CD4-positive, alpha-beta memory T cell (primary cell): ENCODE results near the gene DLG5. TPM values are rescaled to one million over a fixed set of nuclear protein-coding genes. Genes with fewer than 3 reads are reported as not detected.

Experiments
- CTCF ChIA-PET: fragments of 350-600 bp; sonication (Branson Sonifier 250); formaldehyde crosslinking; loops from one replicate; lab custom pipeline; 2021; ENCODE audit warnings: inconsistent platforms; ENCODE audit not compliant: partially characterized antibody; lab: Charles Lee
- POLR2A ChIA-PET: fragments of 350-600 bp; sonication (Branson Sonifier 250); formaldehyde crosslinking; loops from one replicate; lab custom pipeline; 2021; ENCODE audit not compliant: partially characterized antibody; lab: Charles Lee
- DNase-seq, 5 donors: peaks; one replicate each; pipeline versions ENCODE4 v3.0.0 to v3.0.0-alpha.2; 2020 to 2022; ENCODE audit warnings: mixed read lengths in 1 of 5
- H3K27ac ChIP-seq: one replicate; pipeline ENCODE4 v1.7.0; 2013; ENCODE audit warnings: low read depth, low read length
- H3K27me3 ChIP-seq: 2 replicates; pipeline ENCODE4 v1.7.0; 2013; ENCODE audit warnings: mild to moderate bottlenecking, low read length, moderate library complexity; ENCODE audit not compliant: insufficient read depth
- H3K36me3 ChIP-seq: 2 replicates; pipeline ENCODE4 v1.7.0; 2013; ENCODE audit warnings: mild to moderate bottlenecking, low read length, moderate library complexity; ENCODE audit not compliant: insufficient read depth
- H3K4me1 ChIP-seq: 2 replicates; pipeline ENCODE4 v1.7.0; 2013; ENCODE audit warnings: mild to moderate bottlenecking, low read length, moderate library complexity; ENCODE audit not compliant: insufficient read depth
- H3K4me3 ChIP-seq, 2 donors: one replicate each; pipeline ENCODE4 v1.7.0; 2013; ENCODE audit warnings: low read length in 2 of 2, mild to moderate bottlenecking in 1 of 2
- H3K9me3 ChIP-seq, 2 donors: one replicate each; pipeline ENCODE4 v1.7.0; 2013; ENCODE audit warnings: low read length in 2 of 2, control low read depth in 1 of 2; ENCODE audit not compliant: control insufficient read depth in 1 of 2
- H3K27ac Mint-ChIP-seq, 7 donors: one replicate each; pipeline ENCODE4 v1.8.0; 2020 to 2021; ENCODE audit warnings: mixed read lengths in 7 of 7, mild to moderate bottlenecking in 6 of 7, inconsistent platforms in 3 of 7, moderate library complexity in 3 of 7
- H3K27me3 Mint-ChIP-seq, 2 donors: one replicate each; pipeline ENCODE4 v1.8.0; 2020 to 2021; ENCODE audit warnings: mixed read lengths in 2 of 2
- H3K36me3 Mint-ChIP-seq, 2 donors: one replicate each; pipeline ENCODE4 v1.8.0; 2020 to 2021; ENCODE audit warnings: mixed read lengths in 2 of 2, inconsistent platforms in 1 of 2, mild to moderate bottlenecking in 1 of 2
- H3K4me1 Mint-ChIP-seq, 4 donors: one replicate each; pipeline ENCODE4 v1.8.0; 2020 to 2021; ENCODE audit warnings: mixed read lengths in 4 of 4, mild to moderate bottlenecking in 1 of 4
- H3K4me3 Mint-ChIP-seq, 8 donors: one replicate each; pipeline ENCODE4 v1.8.0; 2020 to 2021; ENCODE audit warnings: mixed read lengths in 8 of 8, mild to moderate bottlenecking in 7 of 8, moderate library complexity in 6 of 8, inconsistent platforms in 3 of 8
- H3K9me3 Mint-ChIP-seq, 8 donors: one replicate each; pipeline ENCODE4 v1.8.0; 2020 to 2021; ENCODE audit warnings: mixed read lengths in 8 of 8, mild to moderate bottlenecking in 5 of 8, inconsistent platforms in 3 of 8, moderate library complexity in 1 of 8
- intact Hi-C: fragments of 100-400 bp; cut with micrococcal nuclease; formaldehyde crosslinking; loops from one replicate; pipeline ENCODE4 v1.15.1; 2023
- polyA plus RNA-seq, 2 donors: library from polyadenylated mRNA; unstranded; fragments of 300-500 nt; fragmentation: Illumina TruSeq; gene quantifications; one replicate each; pipeline ENCODE4 v1.2.3, GENCODE V29; 2021
- total RNA-seq, 2 experiments: library from RNA; stranded (reverse); gene quantifications; one replicate each; pipeline ENCODE4 v1.2.3, GENCODE V29; 2021

DLG5 gene
- total and polyA plus RNA-seq, 4 experiments from 2014 or later: 0.13 to 3.2 (median 2.7) TPM; not detected in 1

DNA sequence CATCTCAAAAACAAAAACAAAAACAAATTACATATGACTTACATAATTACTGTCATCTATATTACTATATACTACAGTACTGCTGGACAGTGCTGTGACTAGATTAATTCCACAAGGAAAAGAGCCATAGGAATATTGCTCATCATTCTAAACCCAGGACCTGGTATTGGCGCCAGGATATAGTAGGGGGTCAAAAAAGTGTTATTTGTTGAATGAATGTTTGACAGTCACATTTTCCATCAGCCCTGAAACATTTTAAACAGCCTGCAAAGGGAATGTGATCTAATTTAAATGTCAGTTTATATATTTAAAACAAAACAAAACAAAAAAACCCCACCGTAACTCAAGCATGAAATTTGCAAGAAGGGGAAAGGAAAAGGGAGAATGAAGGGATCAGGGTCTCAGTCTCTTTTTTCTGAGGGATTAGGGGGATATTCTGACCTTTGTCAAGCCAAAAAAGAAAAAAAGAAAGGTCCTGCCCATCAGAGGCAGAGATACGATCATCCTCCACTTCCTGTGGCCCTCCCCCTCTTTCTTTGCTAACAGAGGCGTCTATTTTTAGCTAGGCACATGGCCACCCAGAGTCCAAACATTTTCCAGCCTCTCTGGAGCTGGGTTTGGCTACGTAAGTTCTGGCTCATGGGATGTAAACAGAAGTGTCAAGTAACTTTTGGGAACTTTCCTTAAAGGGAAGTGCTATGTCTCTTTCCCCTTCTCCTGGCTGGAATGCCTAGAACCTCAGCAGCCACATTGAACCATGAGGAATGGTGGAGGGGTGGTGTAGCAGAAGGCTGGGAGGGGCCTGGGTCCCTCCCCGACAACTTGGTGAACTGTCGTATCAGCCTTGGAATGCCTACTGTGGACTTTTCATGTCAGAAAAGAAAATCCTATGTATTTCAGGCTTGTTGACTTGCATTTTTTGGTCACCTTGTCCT lies 44.6 kb upstream of the DLG5 start:
- Histone ChIP-seq H3K4me3 (no peak overlapping the region), H3K27me3 (no peaks in the 10 kb centered on the region), H3K27ac (no peak overlapping the region), H3K36me3 (no peaks in the 10 kb centered on the region), H3K9me3 (no peaks in the 10 kb centered on the region), H3K4me1 (peaks cover 9% of the 10 kb centered on the region)
- ChIA-PET POLR2A (no interaction called here), CTCF (no interaction called here)
- H3K27me3 Mint-ChIP-seq: no peaks in the 10 kb centered on the region
- H3K9me3 Mint-ChIP-seq: no peaks in the 10 kb centered on the region
- no peak for DNase-seq
- peaks cover 8 to 9% of the 10 kb centered on the region in 2 donors for H3K36me3 Mint-ChIP-seq
- H3K4me3 Mint-ChIP-seq: peak overlapping the region in 1 of 8 donors; percentile 46
- intact Hi-C loops: no loop called here
- peak overlapping the region in 4 of 7 donors; percentile 6 to 66 (median 48) for H3K27ac Mint-ChIP-seq
- peaks cover 6 to 15% (median 11%) of the 10 kb centered on the region in 4 donors for H3K4me1 Mint-ChIP-seq

- ChIA-PET CTCF (no interaction called here), POLR2A (no interaction called here)
- H3K4me1 ChIP-seq: peaks cover 9% of the 10 kb centered on the region
- Mint-ChIP-seq H3K27ac (no peak overlapping the region), H3K9me3 (peaks cover 0 to 3% (median 0%) of the 10 kb centered on the region in 8 donors), H3K4me3 (no peak overlapping the region), H3K4me1 (peaks cover 6 to 15% (median 10%) of the 10 kb centered on the region in 4 donors), H3K27me3 (peaks cover 0 to 4% of the 10 kb centered on the region in 2 donors), H3K36me3 (peaks cover 0 to 2% of the 10 kb centered on the region in 2 donors)
- no peaks in the 10 kb centered on the region for H3K27me3 ChIP-seq
- no peak for DNase-seq
- H3K36me3 ChIP-seq: no peaks in the 10 kb centered on the region
- intact Hi-C loops: no loop called here
- no peak overlapping the region for H3K4me3 ChIP-seq
- no peak overlapping the region for H3K27ac ChIP-seq
- H3K9me3 ChIP-seq: no peaks in the 10 kb centered on the region
Measured at GRCh38 chr10:77969114-77969513, 42.6 kb upstream of the DLG5 start.

- Histone ChIP-seq H3K27ac (no peak overlapping the region), H3K4me3 (no peak overlapping the region), H3K36me3 (no peaks in the 10 kb centered on the region), H3K4me1 (peaks cover 9% of the 10 kb centered on the region), H3K27me3 (no peaks in the 10 kb centered on the region), H3K9me3 (no peaks in the 10 kb centered on the region)
- no peak overlapping the region for H3K4me3 Mint-ChIP-seq
- H3K4me1 Mint-ChIP-seq: peaks cover 6 to 15% (median 10%) of the 10 kb centered on the region in 4 donors
- peaks cover 0 to 3% (median 0%) of the 10 kb centered on the region in 8 donors for H3K9me3 Mint-ChIP-seq
- peaks cover 0 to 6% of the 10 kb centered on the region in 2 donors for H3K27me3 Mint-ChIP-seq
- DNase-seq: no peak
- POLR2A ChIA-PET: no interaction called here
- no peak overlapping the region for H3K27ac Mint-ChIP-seq
- peaks cover 0 to 2% of the 10 kb centered on the region in 2 donors for H3K36me3 Mint-ChIP-seq
- CTCF ChIA-PET: no interaction called here
- intact Hi-C loops: no loop called here
Measured at GRCh38 chr10:77967611-77968022, 41.1 kb upstream of the DLG5 start.

- POLR2A ChIA-PET: no interaction called here
- intact Hi-C loops: no loop called here
- H3K27ac Mint-ChIP-seq: no peak overlapping the region
Measured at GRCh38 chr10:77965294-77965693, 38.7 kb upstream of the DLG5 start.

DNA sequence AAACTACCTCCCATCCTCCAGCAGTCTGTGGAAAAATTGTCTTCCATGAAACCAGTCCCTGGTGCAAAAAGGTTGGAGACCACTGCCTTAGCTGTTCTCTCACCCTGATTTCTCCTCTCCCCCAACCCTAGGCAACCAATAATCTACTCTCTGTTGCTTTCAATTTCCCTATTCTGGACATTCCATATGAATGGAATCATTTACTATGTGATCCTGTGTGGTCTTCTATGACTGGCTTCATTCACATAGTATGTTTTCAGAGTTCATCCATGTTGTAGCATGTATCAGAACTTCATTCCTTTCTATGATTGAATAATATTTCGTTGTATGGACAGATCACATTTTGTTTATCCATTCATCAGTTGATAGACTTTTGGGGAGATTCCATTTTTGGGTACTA lies 38.3 kb upstream of the DLG5 start:
- Histone ChIP-seq H3K27ac (no peak overlapping the region), H3K9me3 (no peaks in the 10 kb centered on the region), H3K27me3 (no peaks in the 10 kb centered on the region), H3K36me3 (no peaks in the 10 kb centered on the region), H3K4me3 (no peak overlapping the region), H3K4me1 (no peaks in the 10 kb centered on the region)
- Mint-ChIP-seq H3K27me3 (peaks cover 0 to 9% of the 10 kb centered on the region in 2 donors), H3K4me3 (no peak overlapping the region), H3K9me3 (peaks cover 0 to 3% (median 0%) of the 10 kb centered on the region in 8 donors), H3K27ac (no peak overlapping the region), H3K36me3 (no peaks in the 10 kb centered on the region), H3K4me1 (no peaks in the 10 kb centered on the region)
- DNase-seq: no peak
- intact Hi-C loops: no loop called here
- ChIA-PET CTCF (no interaction called here), POLR2A (no interaction called here)

More at GRCh38 chr10:77965294-77965693, 38.7 kb upstream of the DLG5 start:
- peaks cover 0 to 3% (median 0%) of the 10 kb centered on the region in 8 donors for H3K9me3 Mint-ChIP-seq
- no peak overlapping the region for H3K4me3 ChIP-seq
- no peaks in the 10 kb centered on the region for H3K36me3 Mint-ChIP-seq
- H3K4me3 Mint-ChIP-seq: no peak overlapping the region
- H3K27me3 ChIP-seq: no peaks in the 10 kb centered on the region
- CTCF ChIA-PET: no interaction called here
- H3K4me1 ChIP-seq: no peaks in the 10 kb centered on the region
- H3K27ac ChIP-seq: no peak overlapping the region
- peaks cover 0 to 9% of the 10 kb centered on the region in 2 donors for H3K27me3 Mint-ChIP-seq
- H3K4me1 Mint-ChIP-seq: no peaks in the 10 kb centered on the region
- no peak for DNase-seq
- no peaks in the 10 kb centered on the region for H3K36me3 ChIP-seq
- H3K9me3 ChIP-seq: no peaks in the 10 kb centered on the region

- Mint-ChIP-seq H3K4me3 (no peak overlapping the region), H3K27ac (no peak overlapping the region), H3K27me3 (peaks cover 0 to 10% of the 10 kb centered on the region in 2 donors), H3K4me1 (no peaks in the 10 kb centered on the region), H3K36me3 (no peaks in the 10 kb centered on the region), H3K9me3 (peaks cover 0 to 3% (median 0%) of the 10 kb centered on the region in 8 donors)
- Histone ChIP-seq H3K36me3 (no peaks in the 10 kb centered on the region), H3K4me1 (no peaks in the 10 kb centered on the region), H3K4me3 (no peak overlapping the region), H3K27me3 (no peaks in the 10 kb centered on the region), H3K27ac (no peak overlapping the region), H3K9me3 (no peaks in the 10 kb centered on the region)
- no peak for DNase-seq
- ChIA-PET CTCF (no interaction called here), POLR2A (no interaction called here)
- intact Hi-C loops: no loop called here
Measured at GRCh38 chr10:77963901-77964300, 37.3 kb upstream of the DLG5 start.

DNA sequence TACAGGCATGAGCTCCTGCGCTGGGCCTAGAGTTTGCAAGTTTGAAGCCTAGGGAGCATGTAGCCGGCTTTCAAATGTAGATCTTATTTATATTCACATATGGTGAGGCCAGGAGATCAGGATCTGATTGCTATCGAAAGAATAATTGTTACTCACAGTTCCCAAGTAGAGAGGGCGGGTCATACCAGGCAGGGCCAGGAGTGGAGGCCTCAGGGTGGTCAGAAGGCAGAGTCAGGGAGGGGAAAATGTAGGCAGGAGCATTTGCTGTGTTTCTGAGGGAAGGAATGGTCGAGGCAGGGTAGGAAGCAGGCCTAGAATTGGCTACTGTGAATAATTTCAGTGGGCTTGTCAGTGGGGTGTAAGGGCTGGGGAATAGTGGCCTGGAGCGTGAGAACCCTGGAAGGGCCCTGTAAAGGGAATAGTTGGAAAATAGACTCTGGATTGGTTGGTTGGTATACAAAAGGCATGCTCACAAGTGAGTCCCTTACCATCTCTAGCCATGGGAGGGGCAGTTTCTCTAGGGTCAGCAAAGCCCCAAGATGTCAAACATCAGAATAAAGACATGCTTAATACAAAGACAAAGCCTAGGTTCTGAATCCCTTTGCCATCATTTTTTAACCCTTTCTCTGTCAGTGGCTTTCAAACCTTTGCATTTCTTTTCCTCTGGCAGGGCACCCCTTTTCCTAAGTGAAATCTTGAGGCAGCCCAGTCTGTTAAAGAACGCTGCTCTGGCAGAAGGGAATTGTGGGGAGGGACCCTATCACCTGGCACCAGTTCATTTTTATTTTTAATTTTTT lies 36.0 kb upstream of the DLG5 start:
- no peak overlapping the region for H3K4me3 ChIP-seq
- no peaks in the 10 kb centered on the region for H3K4me1 Mint-ChIP-seq
- no peak for DNase-seq
- no peaks in the 10 kb centered on the region for H3K36me3 Mint-ChIP-seq
- intact Hi-C loops: no loop called here
- no peaks in the 10 kb centered on the region for H3K27me3 ChIP-seq
- CTCF ChIA-PET: no interaction called here
- no peaks in the 10 kb centered on the region for H3K36me3 ChIP-seq
- no peaks in the 10 kb centered on the region for H3K9me3 ChIP-seq
- no peak overlapping the region for H3K4me3 Mint-ChIP-seq
- H3K27ac Mint-ChIP-seq: no peak overlapping the region
- H3K27me3 Mint-ChIP-seq: peaks cover 1 to 13% of the 10 kb centered on the region in 2 donors
- no peaks in the 10 kb centered on the region for H3K4me1 ChIP-seq
- peaks cover 0 to 3% (median 0%) of the 10 kb centered on the region in 8 donors for H3K9me3 Mint-ChIP-seq
- POLR2A ChIA-PET: no interaction called here
- no peak overlapping the region for H3K27ac ChIP-seq
